Measurements from ENCODE around the gene DNAJB12. TPM values are rescaled to one million over a fixed set of nuclear protein-coding genes. Genes with fewer than 3 reads are reported as not detected.
"Not testable (repeated sequence)": the region's sequence is repeated elsewhere in the genome, so short reads cannot be mapped to it uniquely, and the experiment has no call there.

DNAJB12 gene
- total RNA-seq, 2 experiments from 2014 or later = 31.8 to 34.5 TPM

- H3K27ac Mint-ChIP-seq; H3K27me3 Mint-ChIP-seq; H3K36me3 Mint-ChIP-seq (ENCODE audit: low read depth); H3K4me3 Mint-ChIP-seq; H3K9me3 Mint-ChIP-seq; DNase-seq: not testable (repeated sequence)
- CTCF ChIA-PET = interaction anchor here (1.1 to 2.4 kb wide), 5 partner anchors 10 to 28 kb away, joined by 3 to 11 read pairs (median 6); no protein-coding TSS in a partner anchor
- peaks cover 75% of the 10 kb centered on the region for H3K4me1 Mint-ChIP-seq
- POLR2A ChIA-PET = interaction anchor here (0.7 to 1.0 kb wide), 3 partner anchors 19 to 321 kb away, joined by 3 to 6 read pairs (median 3); no protein-coding TSS in a partner anchor
Observed at GRCh38 chr10:72307711-72308110, 47.0 kb downstream of the DNAJB12 start.

- POLR2A ChIA-PET = no interaction called here
- H3K27ac Mint-ChIP-seq = peak overlapping the region; percentile 86
- no peaks in the 10 kb centered on the region for H3K36me3 Mint-ChIP-seq (ENCODE audit: low read depth)
- CTCF ChIA-PET = interaction anchor here (0.6 to 2.0 kb wide), 9 partner anchors 9 to 865 kb away, joined by 3 to 7 read pairs (median 3); no protein-coding TSS in a partner anchor
- no peaks in the 10 kb centered on the region for H3K27me3 Mint-ChIP-seq
- peaks cover 76% of the 10 kb centered on the region for H3K4me1 Mint-ChIP-seq
- no peak for DNase-seq
- no peak overlapping the region for H3K4me3 Mint-ChIP-seq
- no peaks in the 10 kb centered on the region for H3K9me3 Mint-ChIP-seq
Observed at GRCh38 chr10:72306215-72306760, 48.4 kb downstream of the DNAJB12 start.

GRCh38 chr10:72303424-72304128 lies 51.1 kb downstream of the DNAJB12 start:
- no peaks in the 10 kb centered on the region for H3K27me3 Mint-ChIP-seq
- ChIA-PET POLR2A (interaction anchor here (1.2 to 1.4 kb wide), 2 partner anchors 15 to 31 kb away, joined by 3 read pairs; no protein-coding TSS in a partner anchor), CTCF (interaction anchor here (0.9 to 4.2 kb wide), 9 partner anchors 12 to 34 kb away, joined by 3 to 21 read pairs (median 7); no protein-coding TSS in a partner anchor)
- H3K9me3 Mint-ChIP-seq = no peaks in the 10 kb centered on the region
- peaks cover 65% of the 10 kb centered on the region for H3K4me1 Mint-ChIP-seq
- no peaks in the 10 kb centered on the region for H3K36me3 Mint-ChIP-seq (ENCODE audit: low read depth)
- H3K4me3 Mint-ChIP-seq = no peak overlapping the region
- peak overlapping the region; percentile 59 for H3K27ac Mint-ChIP-seq
- no peak for DNase-seq

DNA sequence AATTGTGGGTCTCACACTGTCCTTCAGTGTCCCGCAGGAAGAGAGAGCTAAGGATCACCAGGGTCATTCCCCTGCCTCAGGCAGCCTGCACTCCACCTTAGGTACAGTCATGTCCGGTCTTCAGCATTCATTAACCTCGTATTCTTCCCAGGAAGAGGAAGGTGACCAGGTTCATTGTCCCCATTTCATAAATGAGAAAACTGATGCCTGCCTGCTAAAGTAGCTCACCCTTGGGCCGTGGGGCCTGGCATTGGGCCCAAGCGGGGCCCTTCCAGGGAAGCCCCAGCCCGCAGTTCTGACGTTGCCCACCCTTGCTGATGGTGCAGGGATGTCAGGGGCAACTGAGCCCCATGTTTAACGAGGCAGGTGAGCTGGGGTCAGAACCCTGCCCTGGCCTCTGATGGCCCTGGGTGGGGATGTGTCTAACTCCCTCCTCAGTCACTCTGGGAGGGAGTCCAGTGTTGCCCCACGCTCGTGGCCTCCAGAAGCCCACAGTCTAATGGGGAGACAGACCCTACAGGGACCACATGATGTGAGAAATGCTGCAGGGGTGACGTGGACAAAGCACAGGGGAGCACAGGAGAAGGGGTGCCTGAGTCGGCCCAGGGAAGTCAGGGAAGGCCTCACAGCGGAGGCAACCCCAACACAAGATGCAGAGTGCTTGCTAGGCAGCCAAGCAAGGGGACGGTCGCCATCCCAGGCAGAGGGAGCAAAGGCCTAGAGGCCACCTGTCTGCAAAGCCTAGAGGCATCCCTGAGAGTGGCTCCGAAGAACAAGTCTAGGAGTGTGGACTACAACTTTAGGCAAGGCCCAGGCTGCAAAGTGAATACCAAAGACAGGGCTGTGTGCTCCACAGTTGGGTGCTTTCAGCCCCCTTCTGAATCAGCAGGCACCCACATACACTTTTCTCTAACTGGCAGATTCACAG lies 55.9 kb downstream of the DNAJB12 start:
- H3K27me3 Mint-ChIP-seq = no peaks in the 10 kb centered on the region
- H3K4me3 Mint-ChIP-seq = peak overlapping the region; percentile 19
- peaks cover 72% of the 10 kb centered on the region for H3K4me1 Mint-ChIP-seq
- no peak for DNase-seq
- ChIA-PET CTCF (interaction anchor here (0.9 to 1.9 kb wide), 4 partner anchors 9 to 38 kb away, joined by 3 to 8 read pairs (median 6); partner anchors contain the start of gene DDIT4), POLR2A (interaction anchor here (0.7 kb wide), 2 partner anchors 10 to 27 kb away, joined by 3 read pairs; no protein-coding TSS in a partner anchor)
- peaks cover 9% of the 10 kb centered on the region for H3K36me3 Mint-ChIP-seq (ENCODE audit: low read depth)
- H3K27ac Mint-ChIP-seq = peak overlapping the region; percentile 97
- H3K9me3 Mint-ChIP-seq = peaks cover 3% of the 10 kb centered on the region

GRCh38 chr10:72297805-72298591 lies 56.7 kb downstream of the DNAJB12 start:
- H3K27ac Mint-ChIP-seq = peak overlapping the region; percentile 97
- peaks cover 70% of the 10 kb centered on the region for H3K4me1 Mint-ChIP-seq
- CTCF ChIA-PET = interaction anchor here (0.7 to 1.9 kb wide), 13 partner anchors 8 to 45 kb away, joined by 3 to 8 read pairs (median 5); partner anchors contain the start of gene DDIT4

GRCh38 chr10:72297281-72297804 lies 57.4 kb downstream of the DNAJB12 start:
- DNase-seq = peak; percentile 97
- POLR2A ChIA-PET = interaction anchor here (0.5 to 1.5 kb wide), 16 partner anchors 11 to 205 kb away, joined by 3 to 15 read pairs (median 4); partner anchors contain the start of genes ANAPC16 and DDIT4
- H3K27me3 Mint-ChIP-seq = no peaks in the 10 kb centered on the region
- peaks cover 76% of the 10 kb centered on the region for H3K4me1 Mint-ChIP-seq
- H3K4me3 Mint-ChIP-seq = peak overlapping the region; percentile 82
- CTCF ChIA-PET = interaction anchor here (0.7 to 1.9 kb wide), 13 partner anchors 8 to 71 kb away, joined by 3 to 8 read pairs (median 5); partner anchors contain the start of gene DDIT4
- H3K27ac Mint-ChIP-seq = peak overlapping the region; percentile 97
- H3K36me3 Mint-ChIP-seq (ENCODE audit: low read depth) = peaks cover 10% of the 10 kb centered on the region
- H3K9me3 Mint-ChIP-seq = peaks cover 3% of the 10 kb centered on the region

More at GRCh38 chr10:72297805-72298591, 56.7 kb downstream of the DNAJB12 start:
- Mint-ChIP-seq H3K4me3 (peak overlapping the region; percentile 82), H3K9me3 (peaks cover 3% of the 10 kb centered on the region), H3K27me3 (no peaks in the 10 kb centered on the region), H3K36me3 (ENCODE audit: low read depth) (peaks cover 10% of the 10 kb centered on the region)
- DNase-seq = peak; percentile 95
- POLR2A ChIA-PET = interaction anchor here (0.5 to 1.5 kb wide), 16 partner anchors 11 to 205 kb away, joined by 3 to 15 read pairs (median 4); partner anchors contain the start of gene DDIT4

DNA sequence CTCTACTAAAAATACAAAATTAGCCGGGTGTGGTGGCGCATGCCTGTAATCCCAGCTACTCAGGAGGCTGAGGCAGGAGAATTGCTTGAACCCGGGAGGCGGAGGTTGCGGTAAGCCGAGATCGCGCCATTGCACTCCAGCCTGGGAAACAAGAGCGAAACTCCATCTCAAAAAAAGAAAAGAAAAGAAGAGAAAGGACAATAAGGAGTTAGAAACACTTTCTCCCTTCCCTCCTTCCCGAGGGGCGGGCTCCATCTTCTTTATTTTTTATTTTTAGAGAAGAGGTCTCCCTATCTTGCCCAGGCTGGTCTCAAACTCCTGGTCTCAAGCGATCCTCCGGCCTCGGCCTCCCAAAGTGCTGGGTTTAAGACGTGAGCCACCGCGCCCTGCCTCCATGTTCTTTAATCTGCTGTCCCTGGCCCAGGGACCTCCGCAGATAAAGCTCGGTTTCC lies 57.9 kb downstream of the DNAJB12 start:
- Mint-ChIP-seq H3K4me3 (peak overlapping the region; percentile 82), H3K27ac (peak overlapping the region; percentile 97), H3K4me1 (peaks cover 80% of the 10 kb centered on the region)
- H3K9me3 Mint-ChIP-seq; H3K27me3 Mint-ChIP-seq; H3K36me3 Mint-ChIP-seq (ENCODE audit: low read depth); DNase-seq: not testable (repeated sequence)
- ChIA-PET CTCF (interaction anchor here (0.7 to 1.9 kb wide), 11 partner anchors 9 to 70 kb away, joined by 3 to 8 read pairs (median 5); partner anchors contain the start of gene DDIT4), POLR2A (interaction anchor here (0.6 to 1.5 kb wide), 13 partner anchors 19 to 81 kb away, joined by 3 to 15 read pairs (median 5); partner anchors contain the start of genes ANAPC16 and DDIT4)

DNA sequence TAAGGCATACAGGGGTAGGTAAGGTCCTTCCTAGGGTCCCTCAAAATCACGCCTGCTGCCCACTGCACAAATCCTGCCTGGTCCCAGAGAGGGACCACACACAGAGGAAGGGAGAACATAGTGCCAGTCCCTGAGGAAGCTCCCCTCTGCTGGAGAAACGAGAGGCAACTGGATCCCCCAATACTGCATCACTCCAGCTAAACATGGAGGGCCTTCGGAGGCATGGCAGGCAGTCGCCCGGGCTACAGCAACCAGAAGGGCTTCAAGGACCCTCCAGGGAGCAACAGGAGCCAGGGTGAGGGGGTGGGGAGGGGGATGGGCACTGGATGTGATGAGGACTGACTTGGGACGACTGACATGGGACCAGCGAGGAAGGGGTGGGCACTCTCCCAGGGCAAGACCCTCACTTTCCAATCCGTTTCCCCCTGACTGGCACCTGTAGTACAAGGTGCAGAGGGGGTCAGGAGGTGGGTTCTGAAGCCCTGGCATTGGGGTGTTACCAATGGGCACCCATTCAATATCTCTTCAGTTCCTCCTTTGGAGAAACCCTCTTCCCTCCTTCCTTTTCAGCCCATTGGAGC lies 59.3 kb downstream of the DNAJB12 start:
- Mint-ChIP-seq H3K4me1 (peaks cover 85% of the 10 kb centered on the region), H3K27ac (peak overlapping the region; percentile 97), H3K9me3 (peaks cover 3% of the 10 kb centered on the region), H3K36me3 (ENCODE audit: low read depth) (peaks cover 10% of the 10 kb centered on the region), H3K27me3 (no peaks in the 10 kb centered on the region), H3K4me3 (peak overlapping the region; percentile 6)
- CTCF ChIA-PET = interaction anchor here (0.6 to 6.3 kb wide), 3 partner anchors 21 to 169 kb away, joined by 3 to 45 read pairs (median 4); partner anchors contain the start of gene DDIT4
- DNase-seq = no peak
- POLR2A ChIA-PET = no interaction called here

GRCh38 chr10:72292223-72292691 lies 62.5 kb downstream of the DNAJB12 start:
- peaks cover 3% of the 10 kb centered on the region for H3K9me3 Mint-ChIP-seq
- H3K27me3 Mint-ChIP-seq = no peaks in the 10 kb centered on the region
- H3K4me3 Mint-ChIP-seq = peak overlapping the region; percentile 11
- ChIA-PET CTCF (interaction anchor here (0.7 to 6.3 kb wide), 10 partner anchors 10 to 118 kb away, joined by 3 to 45 read pairs (median 7); partner anchors contain the start of gene DDIT4), POLR2A (interaction anchor here (0.6 to 1.3 kb wide), 2 partner anchors 34 to 67 kb away, joined by 3 to 6 read pairs; no protein-coding TSS in a partner anchor)
- peak; percentile 29 for DNase-seq
- peaks cover 67% of the 10 kb centered on the region for H3K4me1 Mint-ChIP-seq
- peak overlapping the region; percentile 84 for H3K27ac Mint-ChIP-seq
- H3K36me3 Mint-ChIP-seq (ENCODE audit: low read depth) = peaks cover 9% of the 10 kb centered on the region

DNA sequence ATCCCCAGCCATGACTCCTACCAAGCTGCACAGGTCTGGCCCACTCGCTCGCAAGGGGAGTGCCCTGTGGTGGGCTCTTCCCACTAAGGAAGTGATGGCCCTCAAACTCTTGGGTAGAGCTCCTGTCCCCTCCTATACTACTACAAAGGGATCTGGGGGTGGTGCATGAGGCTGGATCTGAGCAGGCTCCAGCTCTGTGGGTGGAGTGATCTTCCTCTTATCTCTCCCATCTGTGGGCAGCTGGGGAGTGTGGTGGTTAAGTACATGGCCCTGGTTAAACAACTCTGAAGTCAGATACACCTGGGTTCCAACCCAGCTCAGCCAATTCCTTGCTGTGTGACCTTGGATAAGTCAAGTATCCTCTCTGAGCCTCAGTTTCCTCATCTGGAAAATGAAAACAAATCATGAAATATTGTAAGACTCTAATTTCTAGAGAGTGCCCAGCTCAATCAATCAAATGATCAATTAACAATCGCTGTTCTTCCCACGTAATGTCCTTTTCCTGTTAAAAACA lies 63.6 kb downstream of the DNAJB12 start:
- ChIA-PET POLR2A (interaction anchor here (1.0 kb wide), 1 partner anchor 16 kb away, joined by 3 read pairs; no protein-coding TSS in a partner anchor), CTCF (interaction anchor here (0.9 to 6.3 kb wide), 11 partner anchors 8 to 45 kb away, joined by 3 to 45 read pairs (median 7); partner anchors contain the start of gene DDIT4)
- H3K4me3 Mint-ChIP-seq = peak overlapping the region; percentile 13
- H3K27me3 Mint-ChIP-seq = no peaks in the 10 kb centered on the region
- H3K36me3 Mint-ChIP-seq (ENCODE audit: low read depth) = peaks cover 6% of the 10 kb centered on the region
- peak; percentile 72 for DNase-seq
- peaks cover 3% of the 10 kb centered on the region for H3K9me3 Mint-ChIP-seq
- peaks cover 71% of the 10 kb centered on the region for H3K4me1 Mint-ChIP-seq
- peak overlapping the region; percentile 57 for H3K27ac Mint-ChIP-seq
